HepG2 (cell line): Measurements from ENCODE around the gene CCDC28A. TPM values are rescaled to one million over a fixed set of nuclear protein-coding genes. Genes with fewer than 3 reads are reported as not detected.

Experiments
- ATF2 ChIP-seq: sonication (generic); formaldehyde crosslinking; IDR thresholded peaks from 2 replicates; pipeline ENCODE4 v1.4.0; 2020; ENCODE audit warnings: missing genetic modification reagents
- CHD2 ChIP-seq: IDR thresholded peaks from 2 replicates; pipeline ENCODE4 v1.6.1; 2011; ENCODE audit warnings: low read depth, low read length, improper control_type of control experiment
- DMTF1 ChIP-seq: sonication (generic); formaldehyde crosslinking; IDR thresholded peaks from 2 replicates; pipeline ENCODE4 v1.4.0; 2020; ENCODE audit warnings: mild to moderate bottlenecking, missing genetic modification reagents
- ETV5 ChIP-seq: IDR thresholded peaks from 2 replicates; pipeline ENCODE4 v1.6.1; 2018; ENCODE audit warnings: missing biosample characterization, missing genetic modification reagents, inconsistent platforms, borderline replicate concordance
- FOXC1 ChIP-seq: sonication (generic); formaldehyde crosslinking; IDR thresholded peaks from 2 replicates; pipeline ENCODE4 v1.8.0; 2022; ENCODE audit warnings: mild to moderate bottlenecking, missing genetic modification reagents, borderline replicate concordance
- GMEB1 ChIP-seq: sonication (generic); formaldehyde crosslinking; IDR thresholded peaks from 2 replicates; pipeline ENCODE4 v1.5.1; 2020; ENCODE audit warnings: missing genetic modification reagents, mild to moderate bottlenecking, borderline replicate concordance
- IRX3 ChIP-seq: sonication (generic); formaldehyde crosslinking; IDR thresholded peaks from 2 replicates; pipeline ENCODE4 v1.8.1; 2023; ENCODE audit warnings: mild to moderate bottlenecking, low read depth, missing genetic modification reagents, borderline replicate concordance
- KLF6 ChIP-seq: IDR thresholded peaks from 2 replicates; pipeline ENCODE4 v1.8.0; 2016; ENCODE audit warnings: missing biosample characterization, missing genetic modification reagents
- MTA3 ChIP-seq: sonication (generic); formaldehyde crosslinking; IDR thresholded peaks from 2 replicates; pipeline ENCODE4 v1.4.0; 2020; ENCODE audit warnings: missing genetic modification reagents
- NFYB ChIP-seq: sonication (generic); formaldehyde crosslinking; IDR thresholded peaks from 2 replicates; pipeline ENCODE4 v1.4.0; 2020; ENCODE audit warnings: missing genetic modification reagents
- RFX3 ChIP-seq: IDR thresholded peaks from 2 replicates; pipeline ENCODE4 v1.6.1; 2016; ENCODE audit warnings: missing biosample characterization, missing genetic modification reagents
- SIN3A ChIP-seq: IDR thresholded peaks from 2 replicates; pipeline ENCODE4 v1.6.1; 2011; ENCODE audit warnings: low read depth, mild to moderate bottlenecking, control low read depth, low read length, borderline replicate concordance
- SRSF9 ChIP-seq: fragments of 200-400 bp; formaldehyde crosslinking; IDR thresholded peaks from 2 replicates; pipeline ENCODE4 v1.6.1; 2018; ENCODE audit warnings: borderline replicate concordance, mild to moderate bottlenecking, low read depth, low read length; ENCODE audit not compliant: insufficient read depth, poor library complexity, severe bottlenecking
- TP53 ChIP-seq: sonication (generic); formaldehyde crosslinking; conservative IDR thresholded peaks from 2 replicates; pipeline ENCODE4 v1.4.0; 2020; ENCODE audit warnings: missing genetic modification reagents
- XBP1 ChIP-seq: sonication (generic); formaldehyde crosslinking; IDR thresholded peaks from 2 replicates; pipeline ENCODE4 v1.5.0; 2020; ENCODE audit warnings: missing genetic modification reagents
- XRCC5 ChIP-seq: fragments of 200-400 bp; formaldehyde crosslinking; optimal IDR thresholded peaks from 2 replicates; pipeline ENCODE3; 2017; ENCODE audit warnings: mild to moderate bottlenecking, low read length
- ZBTB8A ChIP-seq: sonication (generic); formaldehyde crosslinking; IDR thresholded peaks from 2 replicates; pipeline ENCODE4 v1.4.0; 2020; ENCODE audit warnings: mild to moderate bottlenecking, low read depth, missing genetic modification reagents, borderline replicate concordance
- ZFY ChIP-seq: sonication (generic); formaldehyde crosslinking; IDR thresholded peaks from 2 replicates; pipeline ENCODE4 v1.4.0; 2020; ENCODE audit warnings: missing genetic modification reagents
- ZNF547 ChIP-seq: sonication (generic); formaldehyde crosslinking; IDR thresholded peaks from 2 replicates; pipeline ENCODE4 v1.5.1; 2020; ENCODE audit warnings: mild to moderate bottlenecking, missing genetic modification reagents
- ZNF549 ChIP-seq: sonication (generic); formaldehyde crosslinking; IDR thresholded peaks from 2 replicates; pipeline ENCODE4 v1.5.0; 2020; ENCODE audit warnings: missing genetic modification reagents
- ZNF563 ChIP-seq: sonication (generic); formaldehyde crosslinking; IDR thresholded peaks from 2 replicates; pipeline ENCODE4 v1.8.0; 2022; ENCODE audit warnings: mild to moderate bottlenecking, moderate library complexity, missing genetic modification reagents
- ZNF670 ChIP-seq: sonication (generic); formaldehyde crosslinking; IDR thresholded peaks from 2 replicates; pipeline ENCODE4 v1.8.0; 2022; ENCODE audit warnings: mild to moderate bottlenecking, missing genetic modification reagents, borderline replicate concordance
- ZNF768 ChIP-seq: sonication (generic); formaldehyde crosslinking; IDR thresholded peaks from 2 replicates; pipeline ENCODE4 v1.4.0; 2020; ENCODE audit warnings: missing genetic modification reagents
- ZNF891 ChIP-seq: sonication (generic); formaldehyde crosslinking; IDR thresholded peaks from 2 replicates; pipeline ENCODE4 v1.5.0; 2020; ENCODE audit warnings: mild to moderate bottlenecking, missing genetic modification reagents
- ZSCAN21 ChIP-seq: sonication (generic); formaldehyde crosslinking; IDR thresholded peaks from 2 replicates; pipeline ENCODE4 v1.8.0; 2022; ENCODE audit warnings: mild to moderate bottlenecking, missing genetic modification reagents, moderate library complexity, borderline replicate concordance
- polyA plus RNA-seq, 8 experiments: library from polyadenylated mRNA; depleted of rRNA in 3 of 8; stranded (reverse) in 7 of 8; unstranded in 1 of 8; fragments of >200 nt; fragmentation: Illumina TruSeq in 4 of 8; extraction: Trizol in 4 of 8; gene quantifications; 2 replicates each; pipeline versions ENCODE4 v1.2.1 to v1.2.3, GENCODE V29; 2011 to 2016; ENCODE audit warnings: low read depth in 4 of 8, missing spikeins in 1 of 8, mixed read lengths in 1 of 8; ENCODE audit not compliant: insufficient read depth in 1 of 8
- total RNA-seq, 5 experiments: library from RNA; depleted of rRNA; stranded (reverse); fragments of >200 nt; fragmentation: Illumina TruSeq; extraction: Trizol; gene quantifications; 2 replicates each; pipeline ENCODE4 v1.2.3, GENCODE V29; 2016; ENCODE audit warnings: low read depth in 1 of 5

Gene CCDC28A
- total and polyA plus RNA-seq, 2 of the 13 experiments (the other 11 are each of a cell fraction or from before 2014, with no cell fraction given) = 15.8 TPM

GRCh38 chr6:138773177-138774091 is at the start of gene CCDC28A (continued):
- TF ChIP-seq DMTF1 (CRISPR knock-in tag) (peak; percentile 82; the same call in 1 of the 2 replicates), XRCC5 (peak; percentile 72), ETV5 (peak; percentile 71; the same call in 1 of the 2 replicates), ATF2 (peak; percentile 72), ZFY (CRISPR knock-in tag) (peak; percentile 69), MTA3 (no peak), ZNF549 (CRISPR knock-in tag) (no peak), ZNF670 (CRISPR knock-in tag) (no peak), ZNF768 (CRISPR knock-in tag) (no peak), IRX3 (CRISPR knock-in tag) (no peak), FOXC1 (peak; percentile 87), GMEB1 (CRISPR knock-in tag) (peak; percentile 79; the same call in 1 of the 2 replicates), TP53 (peak; percentile 38; the same call in 1 of the 2 replicates), ZSCAN21 (CRISPR knock-in tag) (peak; percentile 28; the same call in 1 of the 2 replicates), RFX3 (peak; percentile 76), SRSF9 (no peak), ZNF891 (CRISPR knock-in tag) (0 out of 2 replicates have a peak, but pooled peaks have one; percentile 51), KLF6 (CRISPR knock-in tag) (peak; percentile 33; the same call in 1 of the 2 replicates), NFYB (CRISPR knock-in tag) (peak; percentile 84), ZNF547 (peak; percentile 76), CHD2 (peak; percentile 85), XBP1 (CRISPR knock-in tag) (peak; percentile 71; the same call in 1 of the 2 replicates), ZNF563 (no peak), ZBTB8A (CRISPR knock-in tag) (no peak), SIN3A (peak; percentile 98)
